ENCODE results near the gene SSPN.
"Not testable (repeated sequence)": the region's sequence is repeated elsewhere in the genome, so short reads cannot be mapped to it uniquely, and the experiment has no call there.

Gene SSPN

DNA sequence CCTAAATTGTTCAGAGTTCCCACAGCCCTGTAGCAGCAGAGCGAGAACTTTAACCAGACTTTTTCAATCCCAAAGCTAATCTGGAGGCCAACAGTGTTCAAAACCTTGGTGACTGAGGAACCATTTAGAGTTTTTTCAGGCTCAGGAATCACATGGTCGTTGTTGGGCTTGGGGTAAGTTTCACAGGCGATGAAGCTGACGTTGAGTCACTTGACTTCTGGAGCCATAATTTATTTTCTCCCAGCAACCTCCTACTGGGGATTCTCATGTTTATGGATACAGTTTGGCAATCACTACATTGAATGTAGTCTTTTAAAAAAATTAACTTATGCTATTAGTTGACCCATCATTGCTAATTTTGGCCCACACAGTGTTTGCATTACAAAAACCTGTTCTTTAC lies 34.5 kb downstream of the SSPN start:
- DNase-seq (ENCODE audit: low read depth) = no peak

DNA sequence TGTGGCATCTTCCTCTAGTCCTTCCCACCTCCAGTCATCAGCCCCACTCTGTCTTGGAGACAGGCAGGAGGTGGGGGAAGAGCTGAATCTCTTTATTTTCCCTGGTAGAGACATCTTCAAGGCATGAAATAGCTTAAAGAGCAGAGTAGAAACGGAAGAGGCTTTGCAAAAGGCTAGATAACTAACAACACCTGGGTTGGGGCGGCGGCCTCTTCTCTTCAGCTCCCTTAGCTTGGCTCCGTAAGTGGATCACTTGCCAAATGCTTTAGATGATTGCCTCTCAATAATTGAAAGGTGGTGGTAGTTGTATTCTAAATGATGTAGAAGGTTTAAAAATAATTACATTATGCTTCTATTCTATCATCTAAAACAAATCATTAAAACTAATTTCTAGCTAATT lies 36.1 kb downstream of the SSPN start:
- no peak for DNase-seq (ENCODE audit: low read depth)

DNA sequence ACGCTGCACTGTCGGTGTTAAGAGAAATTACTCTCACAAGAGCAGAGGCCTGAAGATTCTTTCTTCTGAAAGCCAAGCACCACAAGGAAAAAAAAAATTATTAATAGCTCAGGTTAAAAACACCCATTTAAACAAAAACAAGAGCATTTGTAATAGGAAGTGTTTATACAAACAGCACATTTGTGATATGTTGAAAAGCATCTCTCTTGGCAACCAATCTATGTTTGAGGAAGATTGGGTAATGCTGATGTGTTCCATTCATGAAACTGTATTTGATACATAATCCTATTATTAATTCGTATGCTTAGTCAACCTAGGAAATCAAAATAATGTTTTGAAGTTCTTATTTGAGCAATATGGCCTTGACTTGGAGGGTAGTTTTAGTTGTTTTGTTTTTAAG lies 36.5 kb downstream of the SSPN start:
- DNase-seq (ENCODE audit: low read depth) = no peak

DNA sequence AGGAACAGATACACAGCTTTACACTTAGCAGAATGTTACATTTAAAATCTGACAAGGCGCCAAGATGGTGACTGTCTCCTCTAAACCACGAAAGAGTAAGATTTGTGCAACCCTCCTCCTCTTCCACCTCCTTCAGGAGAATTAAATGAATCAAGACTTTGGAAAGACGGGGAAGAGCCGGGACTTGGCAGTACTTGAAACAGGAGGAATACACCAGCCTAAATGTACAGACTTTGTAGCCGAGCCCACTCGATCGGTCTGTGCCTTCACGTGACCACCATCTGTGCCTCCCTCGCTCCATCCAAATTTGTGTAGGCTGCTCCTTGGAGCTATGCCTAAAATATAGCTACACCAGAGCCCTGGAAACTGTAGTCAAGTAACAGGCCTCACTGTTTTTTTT lies 38.3 kb downstream of the SSPN start:
- DNase-seq (ENCODE audit: low read depth) = no peak

DNA sequence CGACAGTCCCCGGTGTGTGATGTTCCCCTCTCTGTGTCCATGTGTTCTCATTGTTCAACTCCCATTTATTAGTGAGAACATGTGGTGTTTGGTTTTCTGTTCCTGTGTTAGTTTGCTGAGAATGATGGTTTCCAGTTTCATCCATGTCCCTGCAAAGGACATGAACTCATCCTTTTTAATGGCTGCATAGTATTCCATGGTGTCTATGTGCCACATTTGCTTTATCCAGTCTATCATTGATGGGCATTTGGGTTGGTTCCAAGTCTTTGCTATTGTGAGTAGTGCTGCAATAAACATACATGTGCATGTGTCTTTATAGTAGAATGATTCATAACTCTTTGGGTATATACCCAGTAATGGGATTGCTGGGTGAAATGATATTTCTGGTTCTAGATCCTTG lies 40.1 kb downstream of the SSPN start:
- DNase-seq (ENCODE audit: low read depth) = not testable (repeated sequence)

DNA sequence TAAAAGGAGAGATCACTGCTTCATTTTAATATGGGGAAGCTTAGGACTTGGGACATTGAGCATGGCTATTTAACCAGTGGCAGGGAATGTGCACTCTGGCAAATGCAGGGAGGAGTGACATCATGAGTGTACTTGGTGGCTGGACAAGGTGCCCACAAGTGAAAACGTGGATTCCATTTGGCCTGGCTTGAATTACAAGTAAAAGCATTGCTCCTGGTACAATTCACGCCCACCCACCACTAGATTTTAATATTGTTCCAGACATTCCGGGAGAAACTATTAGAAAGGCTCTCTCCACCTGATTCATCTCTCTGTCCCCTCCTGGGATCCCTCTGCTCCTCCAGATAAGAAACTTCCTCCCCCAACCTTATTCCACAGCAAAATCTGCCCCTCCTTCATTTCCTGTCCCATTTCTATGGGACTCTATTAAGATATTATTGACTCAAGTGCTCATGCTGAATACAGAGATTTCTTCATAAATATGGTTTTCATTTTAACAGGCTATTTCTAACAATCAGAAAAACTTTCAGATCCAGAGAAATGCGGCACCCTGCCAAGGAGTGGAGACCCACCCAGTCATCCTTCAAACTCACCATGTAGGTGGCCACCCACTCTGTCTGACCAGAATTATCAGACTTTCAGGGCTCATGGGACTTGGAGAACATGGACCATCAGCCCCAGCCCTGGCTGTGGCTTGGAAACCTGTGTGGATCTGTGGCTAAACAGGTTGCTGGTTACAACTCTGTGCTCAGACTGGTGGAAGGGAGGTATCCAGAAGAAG lies 43.2 kb downstream of the SSPN start:
- DNase-seq (ENCODE audit: low read depth) = no peak

DNA sequence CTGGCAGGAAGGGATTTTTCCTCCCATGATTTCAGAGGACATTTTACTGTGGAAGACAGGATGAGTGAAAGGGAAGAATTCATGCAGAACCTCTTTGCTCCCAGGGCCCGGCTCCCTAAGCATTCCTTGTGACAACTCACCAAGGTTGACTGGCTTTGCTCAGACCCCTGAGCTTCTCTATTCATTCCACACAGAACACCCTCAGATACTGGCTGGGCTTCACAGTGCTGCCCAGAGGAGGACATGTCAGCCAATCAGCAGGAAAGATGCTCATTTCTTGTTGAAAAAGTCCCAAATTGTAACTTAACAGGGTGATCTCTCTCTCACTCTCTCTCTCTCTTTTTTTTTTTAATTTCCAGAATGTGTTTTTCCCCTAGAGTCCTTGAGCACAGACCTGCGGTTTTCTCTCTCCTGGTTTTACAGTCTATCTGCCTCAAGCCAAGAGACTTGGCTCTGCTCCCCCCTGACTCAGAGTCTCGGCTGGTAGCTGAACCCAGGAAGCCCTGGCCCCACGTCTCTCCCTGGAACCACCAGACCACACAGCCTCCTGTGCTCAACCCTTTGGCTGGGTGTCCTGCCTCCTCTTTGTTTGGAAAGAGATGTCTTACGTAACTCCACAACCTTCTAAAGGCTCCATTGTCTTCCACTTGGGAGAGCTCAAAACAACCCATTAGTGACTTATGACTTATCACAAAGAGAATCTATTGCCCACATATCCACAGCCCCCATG lies 43.9 kb downstream of the SSPN start:
- DNase-seq (ENCODE audit: low read depth) = no peak

DNA sequence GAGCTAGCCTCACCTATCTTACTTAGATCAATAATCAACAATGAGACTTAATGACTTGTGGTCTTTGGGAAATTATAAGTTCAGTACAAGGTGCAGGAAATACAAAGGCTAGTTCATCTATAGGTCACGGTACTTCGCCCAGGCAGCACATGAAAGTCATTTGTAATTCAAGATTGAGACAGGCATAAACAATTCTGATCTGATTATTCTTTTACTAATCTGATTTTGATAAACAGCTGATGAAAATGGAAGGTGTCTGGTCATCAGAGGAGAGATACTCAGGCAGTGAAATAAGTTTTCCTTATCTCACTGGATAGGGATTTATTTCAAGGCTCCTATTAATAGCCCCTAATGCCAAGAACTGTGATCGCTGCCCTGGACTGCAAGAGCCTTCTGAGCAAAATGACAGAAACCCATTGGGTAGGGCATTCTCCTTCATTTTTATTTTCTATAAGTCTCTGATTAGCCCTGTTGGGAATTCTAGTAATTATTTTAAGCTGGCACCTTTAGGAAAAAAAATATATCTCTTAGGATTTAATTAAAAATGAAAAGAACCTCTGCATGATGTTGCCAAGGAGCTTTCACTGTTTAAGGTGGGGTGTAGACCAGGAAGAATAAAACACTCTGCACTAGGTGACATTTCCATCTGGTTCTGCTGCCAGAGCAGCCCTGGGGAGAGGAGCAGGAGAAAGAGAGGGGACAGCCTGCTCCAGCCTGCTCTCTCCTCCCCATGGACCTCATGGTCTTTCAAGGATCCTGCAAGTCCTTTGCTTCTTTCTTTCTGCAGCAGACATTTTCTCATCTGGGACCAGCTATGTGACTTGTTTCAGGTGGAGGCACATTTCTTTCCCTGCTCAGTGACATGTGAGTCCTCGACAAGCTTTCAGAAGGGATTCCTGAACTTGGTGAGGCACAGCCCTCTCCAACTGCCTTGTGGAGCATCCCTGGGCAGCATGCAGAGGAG lies 44.8 kb downstream of the SSPN start:
- DNase-seq (ENCODE audit: low read depth) = no peak

DNA sequence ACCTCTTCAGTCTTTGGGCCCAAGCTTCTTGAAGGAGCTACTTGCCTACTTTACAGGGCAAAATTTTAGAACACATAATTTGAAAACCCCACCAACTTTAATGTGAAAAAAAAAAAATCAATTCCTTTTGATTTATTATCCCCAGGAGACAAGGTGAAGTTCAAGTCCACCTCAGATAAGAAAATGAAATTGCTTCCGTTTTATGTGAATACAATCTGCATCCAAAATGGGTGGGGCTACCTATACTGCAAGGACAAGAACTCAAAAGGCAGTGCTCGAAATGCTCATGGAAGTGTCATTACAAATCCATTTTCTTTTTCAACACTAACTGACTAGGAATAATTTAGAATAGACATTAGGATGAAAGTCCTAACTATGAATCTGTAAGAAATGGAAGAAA lies 45.7 kb downstream of the SSPN start:
- no peak for DNase-seq (ENCODE audit: low read depth)

DNA sequence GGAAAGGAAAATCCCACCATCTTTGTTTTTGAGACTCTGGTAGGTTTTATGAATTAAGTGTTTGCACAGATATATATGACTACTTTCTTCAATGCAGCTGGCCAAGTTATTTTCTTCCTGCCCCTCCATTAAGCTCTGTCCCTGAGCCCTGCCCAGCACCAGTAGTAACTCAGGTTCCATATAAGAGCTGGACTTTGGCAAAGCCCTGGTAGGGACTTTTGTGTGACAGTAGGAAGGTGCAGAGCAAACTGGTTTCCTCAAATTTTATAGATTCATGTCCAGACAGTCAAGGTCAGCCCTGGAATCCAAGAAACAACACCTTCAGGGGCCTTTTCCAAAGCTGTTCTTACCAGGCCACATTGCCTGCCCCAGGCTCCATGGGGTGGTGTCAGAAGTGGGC lies 47.3 kb downstream of the SSPN start:
- no peak for DNase-seq (ENCODE audit: low read depth)

DNA sequence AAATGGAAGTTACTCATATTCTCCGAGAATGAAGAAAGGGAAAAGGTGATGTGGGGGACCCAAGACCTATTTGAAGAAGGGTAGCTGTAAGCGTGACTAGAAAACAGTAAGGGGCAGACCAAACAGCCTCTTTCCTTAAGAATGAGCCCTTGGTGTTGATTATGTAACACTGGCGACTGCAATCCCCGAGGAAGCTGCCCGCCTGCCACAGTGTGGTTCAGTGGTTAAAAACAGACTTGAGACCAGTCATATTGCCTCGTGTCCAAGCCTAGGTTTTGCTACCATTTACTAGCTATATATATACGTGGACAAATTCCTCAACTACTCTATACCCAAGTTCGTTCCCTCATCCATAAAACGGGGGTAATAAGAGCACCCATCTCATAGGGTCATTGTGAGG lies 49.1 kb downstream of the SSPN start:
- DNase-seq (ENCODE audit: low read depth) = no peak

DNA sequence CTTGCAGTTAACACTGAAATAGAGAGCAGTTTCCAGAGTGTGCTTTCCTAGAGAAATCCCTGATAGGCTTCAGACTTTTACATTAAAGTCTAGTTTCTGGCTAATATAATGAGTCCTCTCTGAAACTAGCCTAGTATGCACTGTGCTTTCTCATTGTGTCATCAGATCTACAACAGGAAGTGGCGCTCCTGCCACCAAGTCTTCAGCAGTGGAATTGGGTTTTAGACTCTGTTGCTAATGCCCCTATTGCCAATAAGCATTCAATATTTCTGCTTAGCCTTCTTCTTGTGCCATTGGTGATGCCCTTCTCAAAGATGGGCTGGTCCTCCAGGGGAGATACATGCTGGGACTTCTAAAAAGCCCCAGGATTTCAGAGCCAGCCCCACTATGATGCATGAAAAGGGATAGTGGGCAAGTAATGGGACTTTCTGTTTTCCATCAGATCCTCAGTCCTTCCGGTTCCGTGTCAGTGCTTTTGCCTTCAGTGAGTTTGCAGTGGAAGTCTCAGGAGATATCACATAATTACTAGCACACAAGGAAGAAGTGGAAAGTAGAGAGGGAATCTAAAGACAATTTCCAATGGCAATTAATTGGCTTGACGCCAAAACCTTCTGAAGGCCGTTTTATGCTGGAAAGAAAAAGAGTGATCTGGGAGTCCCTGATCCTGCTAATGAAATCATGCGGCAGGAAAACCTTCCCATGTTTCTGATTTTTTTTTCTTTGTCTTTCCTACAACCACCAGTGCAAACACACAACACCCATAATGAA lies 50.0 kb downstream of the SSPN start:
- DNase-seq (ENCODE audit: low read depth) = no peak

DNA sequence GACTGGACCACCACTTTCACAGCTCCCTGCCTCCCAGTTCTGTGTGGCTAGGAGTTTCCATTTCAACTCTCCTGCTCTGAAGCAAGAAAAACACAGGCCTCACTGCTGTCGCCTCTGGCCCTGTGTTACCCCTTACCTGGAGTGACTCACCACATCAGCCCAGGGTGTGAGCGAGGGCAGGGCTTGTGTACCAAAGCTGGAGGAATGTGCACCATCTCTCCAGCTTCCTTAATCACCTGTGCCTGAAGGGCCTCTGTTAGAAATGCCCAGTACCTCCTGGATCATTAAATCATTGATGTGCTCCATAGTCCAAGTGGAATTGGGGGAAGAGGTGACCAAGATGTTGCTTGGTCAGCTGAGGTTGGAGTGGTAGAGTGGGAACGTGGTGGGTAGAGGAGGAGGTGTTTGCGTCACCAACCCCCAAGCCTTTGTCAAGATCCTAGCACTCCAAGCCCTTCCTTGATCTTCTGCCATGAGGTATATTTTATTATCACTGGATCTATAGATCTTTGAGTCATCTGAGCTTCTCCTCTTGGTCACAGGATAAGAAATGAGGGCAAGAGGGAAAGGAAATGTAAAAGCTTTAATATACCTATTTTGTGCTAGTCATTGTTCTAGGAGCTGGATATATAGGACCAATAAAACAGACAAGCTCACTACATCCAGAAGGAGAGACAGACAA lies 51.3 kb downstream of the SSPN start:
- DNase-seq (ENCODE audit: low read depth) = no peak

DNA sequence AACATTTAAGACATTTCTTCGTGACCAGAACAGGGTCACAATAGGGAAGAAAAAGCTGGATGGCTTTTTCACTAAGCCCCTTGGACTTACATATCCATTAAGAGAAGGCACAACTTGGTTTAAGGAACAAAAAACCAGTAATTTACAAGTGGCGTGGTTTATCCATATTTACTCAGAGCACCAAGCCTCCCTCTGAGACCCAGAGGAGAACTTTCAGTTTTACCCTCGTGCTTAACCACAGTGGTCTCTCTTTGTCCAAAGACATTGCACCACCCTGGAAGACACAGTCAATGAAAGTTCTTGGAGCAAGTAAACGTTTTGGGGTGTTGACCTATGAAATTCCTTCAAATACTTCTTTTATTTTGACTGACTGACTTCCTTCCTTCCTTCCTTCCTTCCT lies 52.5 kb downstream of the SSPN start:
- no peak for DNase-seq (ENCODE audit: low read depth)

DNA sequence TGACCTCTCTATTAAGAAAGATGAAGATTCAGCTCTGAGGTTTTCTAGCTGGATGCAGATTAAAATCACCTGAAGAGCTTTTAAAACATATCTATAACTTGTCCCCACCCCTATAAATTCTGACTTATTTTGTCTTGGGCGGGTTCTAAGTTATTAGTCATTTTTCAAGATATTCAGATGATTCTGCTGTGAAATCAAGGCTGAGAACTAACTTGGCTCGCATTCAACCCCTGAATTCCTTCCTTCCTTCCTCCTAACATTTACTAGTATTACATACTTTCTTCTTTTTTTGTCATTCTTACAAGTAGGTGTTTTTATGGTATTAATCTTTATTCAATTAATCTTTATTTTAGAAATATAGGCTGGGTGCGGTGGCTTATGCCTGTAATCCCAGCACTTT lies 55.4 kb downstream of the SSPN start:
- no peak for DNase-seq (ENCODE audit: low read depth)

DNA sequence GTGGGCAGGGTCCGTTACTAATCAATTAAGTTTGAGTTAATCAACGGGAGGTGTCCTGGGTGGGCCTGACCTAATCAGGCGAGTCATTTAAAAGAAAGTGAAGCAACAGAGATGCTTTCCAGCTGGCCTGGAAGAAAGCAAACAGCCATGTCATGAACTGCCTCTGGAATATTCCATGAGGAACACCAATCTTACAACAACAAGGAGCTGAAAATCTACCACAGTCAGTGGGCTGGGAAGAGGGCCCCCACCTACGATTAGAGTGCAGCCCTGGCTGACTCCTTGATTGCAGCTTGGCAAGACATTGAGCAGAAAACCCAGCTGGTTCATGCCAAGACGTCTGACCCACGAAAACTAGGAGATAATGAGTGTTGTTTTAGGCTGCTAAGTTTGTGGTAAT lies 56.2 kb downstream of the SSPN start:
- no peak for DNase-seq (ENCODE audit: low read depth)

DNA sequence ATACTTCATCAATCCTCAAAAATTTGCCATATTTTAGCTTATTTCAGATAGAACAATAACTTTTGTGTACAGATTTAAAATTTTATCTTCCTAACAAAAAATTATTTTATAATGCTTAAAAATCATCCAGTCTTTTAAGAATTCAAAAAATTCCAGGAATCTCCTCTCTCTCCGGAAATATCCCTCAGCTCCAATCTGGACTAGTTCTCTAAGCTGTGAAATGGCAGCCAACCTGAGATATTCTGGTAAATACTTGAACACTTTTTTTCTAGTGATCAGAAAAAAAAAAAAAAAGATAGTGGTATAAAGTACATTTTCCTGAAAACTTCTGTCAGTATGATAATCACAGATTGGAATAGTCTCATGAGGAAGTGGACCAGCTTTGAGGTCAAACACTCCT lies 57.6 kb downstream of the SSPN start:
- DNase-seq (ENCODE audit: low read depth) = no peak

DNA sequence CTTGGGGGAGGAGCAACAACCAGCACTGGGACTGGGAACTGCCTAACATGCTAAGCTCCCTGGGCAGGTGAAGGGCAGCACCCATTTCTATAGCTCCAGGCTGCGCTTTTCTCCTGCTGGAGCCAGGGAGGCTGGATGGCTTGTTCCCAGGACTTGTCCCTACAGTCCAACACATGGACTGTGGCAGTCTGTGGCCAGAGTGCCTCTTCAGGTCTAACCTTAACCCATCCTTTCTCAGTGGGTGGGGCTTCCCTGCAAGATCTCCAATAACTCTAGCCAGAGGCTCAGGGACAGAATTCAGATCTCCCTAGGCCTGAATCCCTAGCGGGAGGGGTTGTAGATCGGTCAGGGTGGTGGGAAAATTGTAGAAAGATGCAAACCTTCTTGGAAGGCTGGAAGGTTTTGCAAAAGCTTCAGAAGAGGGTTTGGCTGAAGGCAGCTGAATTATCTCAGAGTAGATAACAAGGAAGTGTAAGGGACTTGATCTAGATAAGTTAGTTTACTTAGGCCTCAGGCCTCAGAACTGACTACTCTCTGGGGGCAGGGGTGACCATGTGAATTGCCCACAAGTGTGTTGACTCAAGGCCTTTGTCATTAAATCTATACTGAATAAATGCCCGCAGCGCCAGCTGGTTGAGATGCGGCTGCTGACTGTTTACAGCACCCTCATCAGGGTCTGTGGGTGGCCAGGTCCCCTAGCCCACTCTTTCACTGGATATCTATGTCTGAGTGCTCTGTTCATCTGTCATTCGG lies 60.7 kb downstream of the SSPN start:
- DNase-seq (ENCODE audit: low read depth) = no peak

DNA sequence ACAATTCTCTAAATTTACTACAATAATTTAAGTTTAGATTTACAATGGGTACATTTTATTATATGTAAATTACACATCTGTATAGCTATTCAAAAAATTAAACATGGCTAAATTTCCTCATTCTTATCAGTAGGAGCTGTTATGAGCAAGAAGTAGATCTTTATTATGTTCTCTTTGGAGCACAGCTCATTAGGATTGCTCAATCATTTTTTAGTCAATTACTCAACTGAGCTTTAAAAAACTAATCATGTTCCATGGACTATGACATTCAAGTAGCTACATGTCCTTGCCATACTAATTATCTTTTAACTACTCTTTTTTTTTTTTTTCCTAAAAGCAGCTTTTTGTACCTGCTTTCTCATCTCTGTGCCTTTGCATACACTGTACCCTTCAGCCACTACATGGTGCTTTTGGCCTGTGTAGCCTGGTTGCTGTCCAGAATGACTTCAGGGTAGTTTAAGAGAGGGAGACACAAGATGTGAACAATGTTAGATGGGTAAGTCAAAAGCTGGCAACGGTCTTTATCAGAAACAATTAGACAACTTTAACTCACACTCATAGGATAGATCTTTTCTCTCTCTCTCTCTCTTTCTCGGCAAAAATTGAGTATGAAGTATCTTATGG lies 69.0 kb downstream of the SSPN start:
- DNase-seq (ENCODE audit: low read depth) = no peak

DNA sequence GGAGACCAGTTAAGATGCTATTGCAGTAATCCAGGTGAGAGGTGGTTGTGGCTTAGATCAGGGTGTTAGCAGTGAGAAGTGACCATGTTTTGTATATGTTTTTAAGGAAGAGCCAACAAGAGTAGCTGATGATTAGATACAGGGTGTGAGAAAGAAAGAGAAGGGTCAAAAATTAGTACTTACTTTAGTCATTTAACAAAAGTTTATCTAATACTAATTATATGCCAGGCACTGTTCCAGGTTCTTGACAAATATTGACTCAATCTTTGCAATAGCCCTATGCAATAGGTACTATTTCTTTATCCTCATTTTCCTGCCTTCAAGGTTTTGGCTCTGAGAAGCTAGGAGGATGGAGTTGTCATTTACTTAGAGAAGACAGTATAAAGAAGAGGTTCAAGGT lies 70.2 kb downstream of the SSPN start:
- DNase-seq (ENCODE audit: low read depth) = no peak
